HG02623 (cell line): Measurements from ENCODE around the gene CDH23.

ENCODE experiments used
- ATAC-seq: cut with Tn5 transposase; IDR thresholded peaks from one replicate; pipeline ENCODE4 v1.9.1; 2021; ENCODE audit warnings: moderate library complexity; ENCODE audit not compliant: unreplicated experiment

CDH23 gene

DNA sequence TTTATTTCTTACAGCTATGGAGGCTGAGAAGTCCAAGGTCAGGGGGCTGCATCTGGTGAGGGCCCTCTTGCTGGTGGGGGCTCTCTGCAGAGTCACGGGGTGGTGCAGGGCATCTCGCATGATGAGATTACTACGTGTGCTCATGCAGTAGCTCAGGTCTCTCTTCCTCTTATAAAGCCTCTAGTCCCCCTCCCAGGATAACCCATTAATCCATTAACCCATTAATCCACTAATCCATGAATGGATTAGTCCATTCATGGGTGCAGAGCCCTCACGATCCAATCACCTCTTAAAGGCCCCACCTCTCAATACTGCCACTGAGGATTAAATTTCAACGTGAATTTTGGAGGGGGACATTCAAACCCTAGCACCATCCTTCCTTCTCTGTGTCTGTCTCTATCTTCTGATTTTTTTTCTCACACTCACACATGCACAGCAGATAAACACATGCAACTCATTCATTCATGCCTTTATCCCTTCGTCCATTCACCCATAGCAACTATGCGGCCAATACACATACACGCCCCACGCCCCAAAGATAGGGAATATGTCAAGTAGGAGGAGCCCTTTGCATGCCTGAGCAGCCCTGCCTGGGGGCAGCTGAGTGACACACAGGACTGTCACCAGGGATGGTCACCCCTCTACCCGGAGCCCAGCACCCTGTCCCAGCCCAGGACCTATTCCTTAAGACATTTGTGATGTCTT is 236.3 kb downstream of the CDH23 start:
- ATAC-seq = no peak

DNA sequence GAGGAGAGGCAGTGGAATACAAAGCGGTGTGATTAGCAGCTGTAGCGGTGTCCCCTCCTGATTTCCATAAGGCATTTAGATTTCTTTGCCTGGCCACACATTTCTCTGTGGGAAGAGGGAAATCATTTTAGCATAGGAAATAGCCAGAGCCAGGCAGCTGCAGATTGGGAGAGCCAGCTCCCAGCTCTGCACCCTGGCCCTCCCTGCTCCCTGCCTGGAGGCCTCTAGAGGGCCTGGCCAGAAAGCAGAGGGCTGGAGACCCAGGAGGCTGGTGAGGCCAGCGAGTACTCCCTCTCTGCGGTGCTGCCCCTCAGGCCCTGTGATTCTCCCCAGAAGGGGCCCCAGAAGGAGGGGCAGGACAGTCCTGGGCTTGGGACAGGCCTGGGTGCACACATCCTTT is 237.2 kb downstream of the CDH23 start:
- no peak for ATAC-seq

DNA sequence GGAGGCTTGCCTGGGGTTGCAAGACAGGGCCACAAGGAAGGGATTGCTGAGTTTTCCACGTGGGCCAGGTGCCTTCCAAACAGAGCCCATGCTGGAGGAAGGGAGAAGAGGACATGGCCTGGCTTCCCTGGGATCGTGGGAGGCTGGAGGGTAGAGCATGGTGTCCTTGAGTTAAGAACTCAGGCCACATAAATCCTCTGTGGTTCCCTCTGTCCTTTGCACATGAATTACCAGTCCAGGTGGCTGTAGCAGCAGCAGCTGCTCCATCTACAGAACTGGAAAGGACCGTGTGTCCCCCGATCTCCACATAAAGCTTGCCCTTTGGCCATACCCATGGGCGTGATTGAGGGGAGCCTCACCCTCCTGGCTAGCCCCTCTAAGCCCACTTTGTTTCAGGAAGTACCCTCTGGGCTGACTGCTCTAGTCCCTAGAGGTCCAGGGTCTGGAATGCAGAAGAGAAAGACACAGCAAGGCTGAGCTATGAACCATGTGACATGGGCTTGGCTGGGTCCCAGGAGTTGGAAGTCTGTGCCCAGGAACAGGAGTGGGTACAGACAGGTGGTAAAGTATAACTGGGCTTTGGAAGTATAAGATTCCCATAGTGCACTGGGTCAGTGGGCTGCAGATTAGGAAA is 237.9 kb downstream of the CDH23 start:
- ATAC-seq = no peak

- no peak for ATAC-seq
These were observed 238.6 kb downstream of the CDH23 start for GRCh38 chr10:71635251-71635866.

GRCh38 chr10:71635867-71636266 is 239.1 kb downstream of the CDH23 start:
- ATAC-seq = no peak

DNA sequence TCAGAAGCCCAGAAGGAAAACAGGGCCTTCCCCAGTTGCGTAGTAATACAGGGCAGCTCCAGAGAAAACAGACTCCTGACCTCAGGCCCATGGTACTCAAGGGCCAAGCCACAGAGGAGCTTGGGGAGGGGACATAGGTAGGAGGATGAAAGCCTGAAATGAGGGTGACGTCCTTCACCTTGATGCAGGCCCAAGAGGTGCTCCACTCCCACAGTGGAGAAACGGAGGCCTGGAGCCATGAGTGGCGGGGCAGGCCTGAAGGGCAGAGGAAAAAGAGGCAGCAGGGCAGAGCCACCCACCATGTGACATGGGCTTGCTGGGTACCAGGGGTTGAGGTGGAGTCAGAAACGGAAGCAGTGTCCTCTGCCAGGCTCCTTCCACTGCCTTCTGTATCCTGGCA is 239.9 kb downstream of the CDH23 start:
- ATAC-seq = no peak

DNA sequence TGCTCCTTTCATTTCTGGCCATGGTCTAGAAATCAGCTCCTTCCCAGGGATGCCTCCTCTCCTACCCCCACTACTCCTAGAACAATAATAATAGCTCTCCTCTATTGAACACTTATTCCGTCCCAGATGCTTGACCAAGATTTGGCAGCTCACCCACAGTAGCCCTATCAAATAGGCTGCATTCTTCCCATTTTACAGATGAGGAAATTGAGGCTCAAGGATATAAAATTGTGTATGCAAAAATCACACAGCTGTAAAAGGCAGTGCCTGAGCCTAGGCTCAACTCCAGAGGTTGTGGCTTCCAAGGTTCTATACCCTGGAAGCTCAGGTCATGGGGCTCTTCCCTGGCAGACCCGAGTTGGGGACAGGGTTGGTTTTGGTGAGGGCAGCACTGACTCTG is 240.6 kb downstream of the CDH23 start:
- no peak for ATAC-seq

DNA sequence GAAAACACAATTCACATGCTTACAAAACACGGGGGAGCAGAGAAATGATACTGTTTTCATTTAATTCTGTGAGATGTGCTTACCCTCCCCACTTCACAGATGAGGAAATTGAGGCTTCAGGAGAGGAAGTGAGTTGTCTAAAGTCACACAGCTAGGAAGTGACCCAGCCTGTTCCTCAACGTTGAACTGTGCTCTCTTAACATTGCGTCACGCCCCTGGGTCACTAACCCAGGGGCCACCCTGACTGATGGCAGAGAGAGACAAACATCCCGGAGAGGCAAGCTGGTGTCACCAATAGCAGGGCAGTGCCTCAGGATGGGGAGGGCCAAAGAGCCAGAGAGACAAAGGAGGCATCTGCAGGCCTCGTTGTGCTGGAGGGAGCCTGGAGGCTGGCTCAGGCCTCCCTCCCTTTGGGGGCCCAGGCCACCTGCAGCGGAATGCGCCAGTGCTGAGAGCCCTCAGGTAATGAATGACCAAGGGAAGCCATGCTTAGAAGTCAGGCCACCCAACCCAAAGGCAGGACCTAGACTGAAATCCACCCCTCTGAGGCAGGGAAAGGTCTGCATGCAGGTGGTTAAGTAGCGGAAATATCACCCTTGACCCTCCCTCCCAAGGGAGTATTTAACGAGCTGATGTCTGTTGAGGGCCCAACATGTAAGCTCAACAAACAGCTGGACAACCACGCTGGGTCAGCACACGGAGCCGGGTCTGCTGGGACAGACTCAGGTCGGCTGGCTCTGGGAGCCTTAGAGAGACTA is 241.5 kb downstream of the CDH23 start:
- no peak for ATAC-seq

- no peak for ATAC-seq
These were observed 242.4 kb downstream of the CDH23 start for GRCh38 chr10:71638822-71639719.

- ATAC-seq = no peak
These were observed 243.9 kb downstream of the CDH23 start for GRCh38 chr10:71640607-71641006.

DNA sequence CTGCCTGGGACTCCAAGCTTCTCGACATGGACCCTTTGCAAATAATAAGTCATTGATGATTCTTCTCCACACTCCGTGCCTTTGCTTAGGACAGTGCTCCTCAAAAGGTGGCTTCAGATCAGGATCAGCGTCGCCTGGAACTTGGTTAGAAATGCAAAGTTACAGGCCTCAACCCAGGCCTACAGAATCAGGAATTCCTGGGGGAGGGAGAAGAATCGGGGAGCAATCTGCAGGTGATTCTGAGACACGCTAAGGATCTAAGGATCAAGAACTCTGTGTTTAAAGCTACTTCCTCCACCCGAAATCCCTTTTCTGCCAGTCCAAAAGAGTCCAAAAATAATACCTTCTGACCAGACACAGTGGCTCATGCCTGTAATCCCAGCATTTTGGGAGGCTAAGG is 244.7 kb downstream of the CDH23 start:
- no peak for ATAC-seq

- ATAC-seq = no peak
These were observed 245.3 kb downstream of the CDH23 start for GRCh38 chr10:71641986-71642385.

- no peak for ATAC-seq
These were observed 247.2 kb downstream of the CDH23 start for GRCh38 chr10:71643904-71644303.

GRCh38 chr10:71644307-71645180 is 247.8 kb downstream of the CDH23 start:
- ATAC-seq = no peak

GRCh38 chr10:71645185-71645584 is 248.5 kb downstream of the CDH23 start:
- no peak for ATAC-seq

DNA sequence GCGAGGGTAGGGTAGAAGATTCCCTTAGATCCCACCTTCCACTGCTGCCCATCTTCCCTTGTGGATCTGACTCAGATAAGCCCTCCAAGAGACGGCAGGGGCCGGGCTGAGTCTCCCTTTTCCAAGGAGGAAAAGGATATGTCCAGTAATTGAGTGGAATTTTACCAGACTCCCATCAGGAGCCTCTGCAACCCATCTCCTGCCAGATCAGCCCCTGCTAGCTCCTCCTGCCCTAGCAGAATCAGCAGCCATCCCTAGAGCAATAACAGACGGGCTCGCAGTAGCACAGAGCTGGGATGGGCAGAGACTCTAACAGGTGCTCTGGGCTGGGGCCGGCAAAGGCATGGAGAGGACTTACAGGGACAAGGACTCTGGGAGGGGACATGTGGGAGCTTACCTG is 249.3 kb downstream of the CDH23 start:
- no peak for ATAC-seq

GRCh38 chr10:71646592-71647292 is 250.0 kb downstream of the CDH23 start:
- ATAC-seq = no peak

DNA sequence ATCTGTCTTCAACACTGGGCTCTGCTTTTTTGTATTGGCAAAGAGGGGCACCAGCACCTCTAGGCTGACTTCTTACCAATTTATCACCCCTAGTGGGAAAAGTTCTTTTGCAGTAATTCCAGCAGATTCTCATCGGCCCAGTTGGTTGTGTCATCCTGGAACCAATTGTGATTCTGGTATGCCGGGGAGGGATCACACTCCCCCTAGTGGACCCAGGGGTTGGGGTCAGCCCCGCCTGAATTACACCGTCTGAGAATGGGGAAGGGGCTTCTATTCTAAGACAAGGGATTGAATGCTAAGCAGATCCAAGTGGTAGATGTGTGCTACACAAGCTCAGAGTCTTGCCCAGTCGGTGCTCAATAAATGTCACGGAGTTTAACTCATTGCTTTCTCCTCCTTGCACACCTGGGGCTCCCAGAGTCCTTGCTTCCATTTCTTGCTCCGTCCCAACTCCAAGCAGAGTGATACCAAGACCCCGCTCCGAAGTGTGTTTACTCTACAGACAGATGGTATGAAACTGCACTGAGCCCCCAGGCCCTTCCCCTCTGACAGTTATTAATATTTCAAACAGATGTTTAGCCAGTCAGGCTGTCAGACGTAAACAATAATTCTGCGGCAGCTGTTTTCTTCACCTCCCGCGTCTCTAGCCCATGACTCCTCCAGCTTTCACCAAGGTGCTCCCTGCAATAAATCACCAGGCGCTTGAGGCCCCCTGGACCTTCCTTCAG is 251.0 kb downstream of the CDH23 start:
- ATAC-seq = no peak
